HepG2 (cell line): ENCODE measurements around the gene CDC23. TPM values are rescaled to one million over a fixed set of nuclear protein-coding genes. Genes with fewer than 3 reads are reported as not detected.
A peak's percentile ranks its signal among the peaks of the same experiment; 100 is the strongest.

ENCODE experiments used
- BCLAF1 ChIP-seq: fragments of 450-650 bp; IDR thresholded peaks from 2 replicates; pipeline ENCODE4 v1.6.1; 2017; ENCODE audit warnings: mild to moderate bottlenecking
- CHCHD3 ChIP-seq: sonication (generic); formaldehyde crosslinking; IDR thresholded peaks from 2 replicates; pipeline ENCODE4 v1.8.0; 2022; ENCODE audit warnings: mild to moderate bottlenecking, missing genetic modification reagents, moderate library complexity
- E2F1 ChIP-seq: sonication (generic); formaldehyde crosslinking; IDR thresholded peaks from 2 replicates; pipeline ENCODE4 v1.5.0; 2020; ENCODE audit warnings: missing genetic modification reagents
- EZH2 ChIP-seq: conservative IDR thresholded peaks from 2 replicates; pipeline ENCODE4 v1.6.1; 2012; ENCODE audit warnings: mild to moderate bottlenecking, low read depth, low read length, moderate library complexity
- FOXP1 ChIP-seq, 2 experiments: fragments of 450-650 bp in 1 of 2; IDR thresholded peaks; 2 replicates each; pipeline ENCODE4 v1.6.1; 2017 to 2018; ENCODE audit warnings: antibody characterized with exemption in 1 of 2
- GLMP ChIP-seq: sonication (generic); formaldehyde crosslinking; IDR thresholded peaks from 2 replicates; pipeline ENCODE4 v1.9.0; 2021; ENCODE audit warnings: missing genetic modification reagents, mild to moderate bottlenecking, borderline replicate concordance
- HOXA5 ChIP-seq: sonication (generic); formaldehyde crosslinking; IDR thresholded peaks from 2 replicates; pipeline ENCODE4 v1.4.0; 2020; ENCODE audit warnings: missing genetic modification reagents
- IRF9 ChIP-seq: sonication (generic); formaldehyde crosslinking; IDR thresholded peaks from 2 replicates; pipeline ENCODE4 v1.8.0; 2022; ENCODE audit warnings: missing genetic modification reagents, mild to moderate bottlenecking, borderline replicate concordance
- JUND ChIP-seq: sonication (generic); formaldehyde crosslinking; IDR thresholded peaks from 2 replicates; pipeline ENCODE4 v1.8.0; 2022; ENCODE audit warnings: mild to moderate bottlenecking, missing genetic modification reagents
- KDM5B ChIP-seq: sonication (generic); formaldehyde crosslinking; IDR thresholded peaks from 2 replicates; pipeline ENCODE4 v1.4.0; 2020; ENCODE audit warnings: missing genetic modification reagents, mild to moderate bottlenecking, borderline replicate concordance
- NCOA1 ChIP-seq: sonication (generic); formaldehyde crosslinking; IDR thresholded peaks from 2 replicates; pipeline ENCODE4 v1.9.0; 2021; ENCODE audit warnings: missing genetic modification reagents
- NFKBIZ ChIP-seq: IDR thresholded peaks from 2 replicates; pipeline ENCODE4 v1.6.1; 2018; ENCODE audit warnings: missing genetic modification reagents, missing compliant biosample characterization
- NONO ChIP-seq, 2 experiments: fragments of 450-650 bp in 1 of 2; sonication (generic) in 1 of 2; formaldehyde crosslinking in 1 of 2; IDR thresholded peaks in 1 of 2; conservative IDR thresholded peaks in 1 of 2; 2 replicates each; pipeline versions ENCODE4 v1.6.1 to v1.8.0; 2017 to 2022; ENCODE audit warnings: mild to moderate bottlenecking in 1 of 2, missing genetic modification reagents in 1 of 2, moderate library complexity in 1 of 2
- REL ChIP-seq: sonication (generic); formaldehyde crosslinking; conservative IDR thresholded peaks from 2 replicates; pipeline ENCODE4 v1.8.0; 2022; ENCODE audit warnings: mild to moderate bottlenecking, missing genetic modification reagents, moderate library complexity
- SMAD9 ChIP-seq: sonication (generic); formaldehyde crosslinking; IDR thresholded peaks from 2 replicates; pipeline ENCODE4 v1.5.1; 2020; ENCODE audit warnings: mild to moderate bottlenecking, missing genetic modification reagents
- TBL1XR1 ChIP-seq: fragments of 150-350 bp; IDR thresholded peaks from 2 replicates; pipeline ENCODE4 v1.6.1; 2014; ENCODE audit warnings: borderline replicate concordance, low read length; ENCODE audit not compliant: partially characterized antibody
- TFDP2 ChIP-seq: sonication (generic); formaldehyde crosslinking; IDR thresholded peaks from 2 replicates; pipeline ENCODE4 v1.4.0; 2020; ENCODE audit warnings: missing genetic modification reagents
- ZBTB43 ChIP-seq: sonication (generic); formaldehyde crosslinking; conservative IDR thresholded peaks from 2 replicates; pipeline ENCODE4 v1.4.0; 2020; ENCODE audit warnings: missing genetic modification reagents
- ZC3H13 ChIP-seq: sonication (generic); formaldehyde crosslinking; IDR thresholded peaks from 2 replicates; pipeline ENCODE4 v1.8.1; 2023; ENCODE audit warnings: mild to moderate bottlenecking, missing genetic modification reagents, moderate library complexity
- ZNF354B ChIP-seq: sonication (generic); formaldehyde crosslinking; IDR thresholded peaks from 2 replicates; pipeline ENCODE4 v1.8.0; 2022; ENCODE audit warnings: mild to moderate bottlenecking, missing genetic modification reagents
- ZNF44 ChIP-seq: sonication (generic); formaldehyde crosslinking; IDR thresholded peaks from 2 replicates; pipeline ENCODE4 v1.5.1; 2020; ENCODE audit warnings: mild to moderate bottlenecking, missing genetic modification reagents
- ZNF792 ChIP-seq: IDR thresholded peaks from 2 replicates; pipeline ENCODE4 v1.6.1; 2016
- polyA plus RNA-seq, 8 experiments: library from polyadenylated mRNA; depleted of rRNA in 3 of 8; stranded (reverse) in 7 of 8; unstranded in 1 of 8; fragments of >200 nt; fragmentation: Illumina TruSeq in 4 of 8; extraction: Trizol in 4 of 8; gene quantifications; 2 replicates each; pipeline versions ENCODE4 v1.2.1 to v1.2.3, GENCODE V29; 2011 to 2016; ENCODE audit warnings: low read depth in 4 of 8, missing spikeins in 1 of 8, mixed read lengths in 1 of 8; ENCODE audit not compliant: insufficient read depth in 1 of 8
- total RNA-seq, 5 experiments: library from RNA; depleted of rRNA; stranded (reverse); fragments of >200 nt; fragmentation: Illumina TruSeq; extraction: Trizol; gene quantifications; 2 replicates each; pipeline ENCODE4 v1.2.3, GENCODE V29; 2016; ENCODE audit warnings: low read depth in 1 of 5

Gene CDC23
- total and polyA plus RNA-seq, 2 of the 13 experiments (the other 11 are each of a cell fraction or from before 2014, with no cell fraction given): 38.3 to 47.7 TPM

- no peak for TF ChIP-seq HOXA5 (CRISPR knock-in tag)
- TF ChIP-seq FOXP1 (IDR thresholded peaks at IDR 0.05): no peak
- no peak for TF ChIP-seq FOXP1 (CRISPR knock-in tag; IDR thresholded peaks at IDR 0.05)
- no peak for TF ChIP-seq TBL1XR1
- TF ChIP-seq EZH2: no peak
- 0 out of 2 replicates have a peak, but pooled peaks have one; percentile 18 for TF ChIP-seq REL (CRISPR knock-in tag)
- TF ChIP-seq JUND (CRISPR knock-in tag): no peak
- TF ChIP-seq ZNF354B (CRISPR knock-in tag): no peak
- no peak for TF ChIP-seq NCOA1 (CRISPR knock-in tag)
- TF ChIP-seq IRF9: no peak
- 0 out of 2 replicates have a peak, but pooled peaks have one; percentile 25 for TF ChIP-seq ZBTB43 (CRISPR knock-in tag)
- TF ChIP-seq KDM5B (CRISPR knock-in tag): no peak
- TF ChIP-seq ZNF792 (CRISPR knock-in tag): no peak
- no peak for TF ChIP-seq ZC3H13 (CRISPR knock-in tag)
- no peak for TF ChIP-seq BCLAF1
- TF ChIP-seq SMAD9 (CRISPR knock-in tag): no peak
- no peak for TF ChIP-seq ZNF44
- no peak for TF ChIP-seq NFKBIZ (CRISPR knock-in tag)
- TF ChIP-seq CHCHD3: 0 out of 2 replicates have a peak, but pooled peaks have one; percentile 53
- TF ChIP-seq TFDP2 (CRISPR knock-in tag): no peak
- no peak for TF ChIP-seq E2F1
- TF ChIP-seq GLMP (CRISPR knock-in tag): no peak
- no peak for TF ChIP-seq NONO (IDR thresholded peaks at IDR 0.05)
- no peak for TF ChIP-seq NONO (CRISPR knock-in tag; conservative IDR thresholded peaks at IDR 0.05)
Measured at GRCh38 chr5:138179277-138179857, 33.8 kb downstream of the CDC23 start (continued).
